NCI-H2227 treated with DMSO at 0.1 percent for 48 hours (cell line): Measurements from ENCODE around the gene ZXDC.
A peak's percentile ranks its signal among the peaks of the same experiment; 100 is the strongest.

Experiments
- DNase-seq: peaks from one replicate; lab custom pipeline; 2025; lab: John Stamatoyannopoulos, UW

The ZXDC gene

DNA sequence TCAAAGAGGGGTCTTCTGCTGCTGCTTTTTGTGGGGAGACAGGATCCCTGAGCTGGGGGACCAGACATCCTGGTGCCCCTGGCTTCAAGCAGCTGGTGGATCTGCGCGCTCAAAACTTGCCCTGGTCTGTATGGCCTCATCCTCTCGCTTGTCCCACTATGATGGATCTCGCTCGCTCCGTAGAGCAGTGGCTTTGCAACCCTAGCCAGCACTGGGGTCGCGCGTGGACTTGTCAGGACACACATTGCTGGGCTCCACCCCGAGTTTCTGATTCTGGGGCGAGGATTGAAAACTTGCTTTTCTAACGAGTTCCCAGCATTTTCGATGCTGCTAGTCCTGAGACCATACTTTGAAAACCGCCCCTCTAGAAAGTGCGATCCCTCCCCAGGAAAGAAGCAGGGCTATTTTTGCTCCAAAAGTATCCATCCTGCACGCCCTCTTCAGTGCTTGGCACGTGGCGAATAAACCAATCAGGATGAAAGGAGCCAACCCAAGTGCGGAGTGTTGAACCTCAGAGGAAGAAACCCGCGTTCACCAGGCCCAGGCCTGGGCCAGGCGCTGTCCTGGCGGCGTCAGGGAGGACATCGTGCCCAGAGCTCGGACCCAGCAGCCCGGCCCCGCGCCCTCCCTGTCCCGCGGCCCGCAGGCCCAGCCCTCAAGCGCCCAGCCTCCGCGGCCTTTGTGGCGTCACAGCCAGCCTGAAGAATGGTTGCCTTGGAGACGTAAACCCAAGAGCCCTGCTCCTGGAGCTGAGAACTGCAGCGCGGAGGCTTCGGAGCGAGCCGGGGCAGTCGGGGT is 81.3 kb downstream of the ZXDC start, which contains the start of gene CFAP100:
TSS of gene CFAP100 (plus strand) at position 731 of the 798 bp plus-strand sequence. CDS start 1,092 bp downstream, outside the sequence.
- DNase-seq, result no peak

GRCh38 chr3:126393563-126393962 is 82.1 kb downstream of the ZXDC start:
- no peak for DNase-seq

DNA sequence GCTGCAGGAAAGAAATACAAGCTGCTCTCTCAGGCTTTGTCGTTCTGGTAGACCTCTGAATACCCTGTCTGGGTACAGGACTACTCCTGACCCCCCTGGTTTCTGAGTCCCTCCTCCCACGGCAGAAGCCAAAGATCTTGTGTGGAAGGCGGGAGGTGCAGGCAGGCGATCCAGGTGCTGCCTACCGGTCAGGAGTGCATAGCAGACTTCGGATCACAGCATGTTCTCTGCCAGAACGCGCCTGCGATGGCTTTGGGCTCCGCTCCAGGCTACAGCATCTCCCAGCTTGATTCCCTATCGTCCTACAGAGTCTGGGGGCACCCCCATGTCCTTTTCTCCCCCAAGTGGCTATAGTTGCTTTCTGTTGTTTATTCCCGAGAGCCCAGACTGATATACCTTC is 83.4 kb downstream of the ZXDC start:
- no peak for DNase-seq

DNA sequence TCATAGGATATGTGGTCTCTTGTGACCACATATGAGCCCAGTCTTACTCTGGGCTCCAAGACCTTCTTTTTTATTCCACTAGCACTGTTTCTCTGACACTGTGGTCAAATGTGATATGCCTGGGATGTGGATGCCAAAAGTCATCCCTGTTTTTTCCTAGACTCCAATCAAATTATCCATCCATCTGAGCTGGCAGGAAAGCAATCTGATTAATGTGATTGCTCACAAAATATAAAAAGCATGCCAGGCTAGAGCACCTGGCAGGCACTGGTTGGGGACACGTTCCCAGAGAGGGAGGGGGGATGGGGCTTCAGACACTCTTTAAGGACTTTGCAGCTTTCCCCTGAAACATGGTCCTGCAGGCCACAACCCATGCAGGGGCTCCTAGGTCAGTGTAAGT is 84.1 kb downstream of the ZXDC start:
- DNase-seq, result no peak

GRCh38 chr3:126390751-126391150 is 84.9 kb downstream of the ZXDC start:
- no peak for DNase-seq

- no peak for DNase-seq
These were observed 85.5 kb downstream of the ZXDC start for GRCh38 chr3:126390201-126390600.

- DNase-seq, result no peak
These were observed 85.9 kb downstream of the ZXDC start for GRCh38 chr3:126389794-126390146.

DNA sequence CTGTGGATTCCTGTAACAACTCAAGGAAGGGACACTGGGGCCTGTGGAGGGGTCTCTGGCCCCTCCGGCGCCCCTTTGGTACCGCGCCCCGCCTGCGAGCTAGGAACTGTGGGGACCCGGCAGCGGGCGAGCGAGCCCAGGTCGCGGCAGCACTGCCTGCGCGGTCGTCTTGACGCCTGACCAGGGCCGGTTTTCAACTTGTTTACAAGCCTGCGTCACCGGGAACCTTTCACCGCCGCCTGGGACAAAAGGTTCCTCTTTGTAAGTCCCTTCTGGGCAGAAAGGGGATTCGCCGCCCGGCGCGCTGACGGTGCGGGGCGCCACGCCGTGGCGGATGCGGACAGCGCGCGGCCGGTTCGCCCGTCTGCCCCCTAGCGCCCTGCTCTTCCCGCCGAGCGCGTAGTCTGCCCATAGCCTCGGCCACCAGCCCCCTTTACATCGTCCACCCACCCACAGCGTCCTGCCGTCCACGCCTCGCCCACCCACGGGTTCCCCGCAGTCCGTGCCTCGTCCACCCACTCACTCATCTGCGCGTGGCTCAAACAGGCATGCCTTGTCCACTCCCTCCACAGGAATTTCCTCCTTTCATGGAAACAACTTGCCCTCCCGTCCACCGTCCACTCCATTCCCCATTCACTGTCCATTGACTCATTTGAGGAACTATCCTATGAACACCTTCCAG is 86.4 kb downstream of the ZXDC start:
- peak; percentile 39 for DNase-seq
